ENCODE measurements around the gene LCOR.

LCOR gene

GRCh38 chr10:96890172-96890513 is 58.0 kb downstream of the LCOR start:
- DNase-seq (ENCODE audit: low read depth) = no peak

DNA sequence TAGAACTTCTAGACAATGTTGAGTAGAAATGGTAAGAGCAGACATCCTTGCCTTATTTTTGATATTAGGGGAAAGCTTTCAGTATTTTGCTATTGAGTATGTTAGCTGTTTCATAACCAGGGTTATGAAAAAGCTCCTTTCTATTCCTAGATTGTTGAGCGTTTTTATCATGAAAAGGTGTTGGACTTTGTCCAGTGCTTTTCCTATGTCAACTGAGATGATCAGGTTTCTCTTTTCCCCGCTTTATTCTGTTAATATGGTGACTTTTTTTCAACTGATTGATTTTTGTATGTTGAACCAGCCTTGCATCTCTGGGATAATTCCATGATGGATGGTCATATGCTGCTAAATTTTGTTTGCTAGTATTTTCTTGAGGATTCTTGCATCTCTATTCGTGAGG is 58.5 kb downstream of the LCOR start:
- no peak for DNase-seq (ENCODE audit: low read depth)

GRCh38 chr10:96891840-96892239 is 59.7 kb downstream of the LCOR start:
- no peak for DNase-seq (ENCODE audit: low read depth)

GRCh38 chr10:96895662-96896424 is 63.7 kb downstream of the LCOR start:
- no peak for DNase-seq (ENCODE audit: low read depth)

- DNase-seq (ENCODE audit: low read depth) = no peak
Observed at GRCh38 chr10:96896884-96897589, 64.9 kb downstream of the LCOR start.

GRCh38 chr10:96902117-96902516 is 70.0 kb downstream of the LCOR start:
- DNase-seq (ENCODE audit: low read depth) = no peak

DNA sequence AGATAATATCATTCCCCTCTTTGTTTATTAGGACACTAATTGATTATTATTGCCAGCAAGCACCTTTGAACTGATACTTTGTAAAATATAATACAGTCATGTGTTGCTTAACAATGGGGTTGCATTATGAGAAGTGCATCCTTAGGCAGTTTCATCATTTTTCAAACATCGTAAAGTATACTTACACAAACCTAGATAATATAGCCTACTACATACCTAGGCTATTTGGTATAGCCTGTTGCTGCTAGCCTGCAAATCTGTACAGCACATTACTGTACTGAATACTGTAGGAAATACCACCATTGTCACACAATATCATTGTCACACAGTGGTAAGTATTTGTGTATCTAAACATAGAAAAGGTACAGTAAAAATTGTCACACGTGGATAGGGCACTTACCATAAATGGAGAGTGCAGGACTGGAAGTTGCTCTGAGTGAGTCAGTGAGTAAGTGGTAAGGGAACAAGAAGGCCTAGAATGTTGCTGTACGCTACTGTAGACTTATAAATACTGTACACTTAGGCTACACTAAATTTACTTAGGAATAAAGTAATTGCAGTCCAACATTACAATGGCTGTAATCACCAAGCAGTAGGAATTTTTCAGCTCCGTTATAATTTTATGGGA is 70.7 kb downstream of the LCOR start:
- DNase-seq (ENCODE audit: low read depth) = no peak

DNA sequence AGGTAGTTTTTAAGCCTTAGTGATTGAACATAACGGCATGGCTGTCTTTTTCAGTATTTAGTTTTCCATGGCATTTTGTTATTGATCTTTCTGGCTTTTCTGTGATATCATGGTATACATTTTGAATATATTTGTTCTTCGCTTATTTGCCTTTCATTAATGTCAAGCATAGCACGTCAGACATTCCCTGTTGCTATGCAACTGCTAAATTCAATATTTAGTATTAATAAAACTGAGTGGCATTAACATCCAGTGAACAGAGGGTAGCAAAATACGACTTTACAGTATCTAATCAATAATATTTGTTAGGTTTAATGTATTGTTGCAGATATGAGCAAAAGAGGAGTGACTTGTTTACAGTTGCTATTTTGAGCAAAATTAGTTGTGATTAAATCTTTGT is 72.5 kb downstream of the LCOR start:
- DNase-seq (ENCODE audit: low read depth) = no peak

DNA sequence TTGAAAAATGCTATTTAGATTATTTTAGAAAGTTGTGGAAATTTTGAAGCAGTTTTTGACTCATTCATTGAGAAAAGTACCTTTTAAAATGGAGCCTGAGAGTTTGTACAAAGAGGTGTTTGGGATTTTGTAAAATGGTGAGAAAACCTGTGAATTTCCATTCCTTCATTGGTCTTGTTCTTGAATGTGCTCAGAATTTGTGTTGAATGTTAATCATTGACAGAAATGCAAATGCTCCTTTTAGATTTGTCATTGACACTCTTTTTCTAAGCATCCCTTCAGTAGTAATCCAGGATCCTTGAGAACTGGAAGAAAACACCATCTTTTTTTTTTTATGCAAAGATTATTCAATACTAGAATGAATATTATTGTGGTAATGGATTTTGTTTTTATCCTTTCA is 74.8 kb downstream of the LCOR start:
- no peak for DNase-seq (ENCODE audit: low read depth)

- DNase-seq (ENCODE audit: low read depth) = peak; percentile 4
Observed at GRCh38 chr10:96910488-96911395, 78.6 kb downstream of the LCOR start.

DNA sequence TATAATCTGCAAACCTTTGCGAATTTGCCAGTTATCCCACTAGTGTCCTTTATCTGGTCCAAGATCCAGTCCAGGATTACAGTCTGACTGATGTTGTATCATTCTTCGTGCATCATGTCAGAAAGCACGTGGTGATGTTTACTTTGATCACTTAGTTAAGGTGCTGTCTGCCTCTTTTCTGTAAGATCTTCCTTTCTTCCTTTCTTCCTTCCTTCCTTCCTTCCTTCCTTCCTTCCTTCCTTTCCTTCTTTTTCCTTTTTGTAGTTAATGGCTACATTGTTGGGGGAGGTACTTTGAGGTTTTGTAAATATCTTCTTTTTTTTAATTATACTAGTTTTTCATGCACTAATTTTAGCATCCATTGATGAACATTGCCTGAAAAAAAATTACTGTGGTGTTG is 80.3 kb downstream of the LCOR start:
- DNase-seq (ENCODE audit: low read depth) = no peak

GRCh38 chr10:96913906-96914305 is 81.8 kb downstream of the LCOR start:
- no peak for DNase-seq (ENCODE audit: low read depth)

- DNase-seq (ENCODE audit: low read depth) = no peak
Observed at GRCh38 chr10:96917628-96918027, 85.5 kb downstream of the LCOR start.

- DNase-seq (ENCODE audit: low read depth) = no peak
Observed at GRCh38 chr10:96918214-96919002, 86.3 kb downstream of the LCOR start.

- no peak for DNase-seq (ENCODE audit: low read depth)
Observed at GRCh38 chr10:96919785-96920430, 87.8 kb downstream of the LCOR start.

GRCh38 chr10:96921655-96922054 is 89.6 kb downstream of the LCOR start:
- DNase-seq (ENCODE audit: low read depth) = no peak

- DNase-seq (ENCODE audit: low read depth) = no peak
Observed at GRCh38 chr10:96922978-96923948, 91.2 kb downstream of the LCOR start.

DNA sequence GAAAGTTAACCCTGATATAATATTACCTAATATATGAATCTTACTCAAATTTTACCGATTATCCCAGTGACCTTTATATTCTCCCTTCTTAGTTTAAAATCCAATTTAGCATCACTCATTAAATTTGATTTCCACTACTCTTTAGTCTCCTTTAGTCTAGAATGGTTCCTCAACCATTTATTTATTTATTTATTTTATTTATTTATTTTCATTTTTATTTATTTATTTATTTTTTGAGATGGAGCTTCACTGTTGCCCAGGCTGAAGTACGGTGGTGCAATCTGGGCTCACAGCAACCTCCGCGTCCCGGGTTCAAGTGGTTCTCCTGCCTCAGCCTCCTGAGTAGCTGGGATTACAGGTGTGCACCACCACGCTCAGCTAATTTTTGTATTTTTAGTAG is 92.8 kb downstream of the LCOR start:
- DNase-seq (ENCODE audit: low read depth) = no peak

DNA sequence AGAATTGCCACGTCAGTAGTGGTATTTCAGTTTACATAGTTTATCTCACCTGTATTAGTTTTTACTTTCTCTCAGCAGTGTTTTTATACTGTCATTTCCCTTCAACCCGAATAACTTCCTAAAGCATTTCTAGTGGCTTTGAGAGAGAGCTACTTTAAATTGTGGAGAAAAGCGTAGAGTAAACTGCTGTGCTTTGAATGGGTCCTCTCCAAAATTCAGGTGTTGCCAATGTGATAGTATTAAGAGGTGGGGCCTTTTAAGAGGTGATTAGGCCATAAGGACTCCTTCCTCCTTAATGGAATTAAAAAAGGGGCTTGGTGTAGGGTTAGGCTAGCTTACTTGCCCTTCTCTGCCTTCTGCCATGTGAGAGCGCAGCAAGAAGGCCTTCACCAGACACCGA is 98.4 kb downstream of the LCOR start:
- no peak for DNase-seq (ENCODE audit: low read depth)

DNA sequence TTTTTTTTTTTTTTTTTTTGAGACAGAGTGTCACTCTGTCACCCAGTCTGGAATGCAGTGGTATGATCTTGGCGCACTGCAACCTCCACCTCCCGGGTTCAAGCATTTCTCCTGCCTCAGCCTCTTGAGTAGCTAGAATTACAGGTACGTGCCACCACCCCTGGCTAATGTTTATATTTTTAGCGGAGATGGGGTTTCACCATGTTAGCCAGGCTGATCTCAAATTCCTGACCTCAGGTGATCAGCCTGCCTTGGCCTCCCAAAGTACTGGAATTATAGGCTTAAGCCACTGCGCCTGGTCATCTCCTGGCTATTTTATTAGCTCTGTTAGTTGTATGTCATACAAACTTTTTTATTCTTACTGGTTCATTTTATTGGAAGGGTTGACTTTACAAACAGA is 103.0 kb downstream of the LCOR start:
- DNase-seq (ENCODE audit: low read depth) = no peak
